ENCODE measurements around the gene SLC39A11. TPM values are rescaled to one million over a fixed set of nuclear protein-coding genes. Genes with fewer than 3 reads are reported as not detected.

The SLC39A11 gene
- total RNA-seq, 1 experiment from 2014 or later: 7.6 TPM

GRCh38 chr17:72635034-72635635 is 457.4 kb downstream of the SLC39A11 start:
- DNase-seq (ENCODE audit: low read depth): no peak

- no peak for DNase-seq (ENCODE audit: low read depth)
Measured at GRCh38 chr17:72634621-72635020, 457.9 kb downstream of the SLC39A11 start.

GRCh38 chr17:72631949-72632684 is 460.4 kb downstream of the SLC39A11 start:
- no peak for DNase-seq (ENCODE audit: low read depth)

- DNase-seq (ENCODE audit: low read depth): no peak
Measured at GRCh38 chr17:72631568-72631948, 460.9 kb downstream of the SLC39A11 start.

- DNase-seq (ENCODE audit: low read depth): no peak
Measured at GRCh38 chr17:72624652-72625051, 467.8 kb downstream of the SLC39A11 start.

GRCh38 chr17:72624226-72624625 is 468.3 kb downstream of the SLC39A11 start:
- DNase-seq (ENCODE audit: low read depth): no peak

GRCh38 chr17:72622661-72623433 is 469.6 kb downstream of the SLC39A11 start:
- DNase-seq (ENCODE audit: low read depth): peak; percentile 35

- DNase-seq (ENCODE audit: low read depth): no peak
Measured at GRCh38 chr17:72619976-72620650, 472.4 kb downstream of the SLC39A11 start.

- no peak for DNase-seq (ENCODE audit: low read depth)
Measured at GRCh38 chr17:72618001-72618509, 474.4 kb downstream of the SLC39A11 start.

- DNase-seq (ENCODE audit: low read depth): no peak
Measured at GRCh38 chr17:72617557-72617956, 474.9 kb downstream of the SLC39A11 start.

- no peak for DNase-seq (ENCODE audit: low read depth)
Measured at GRCh38 chr17:72616447-72616846, 476.0 kb downstream of the SLC39A11 start.

- DNase-seq (ENCODE audit: low read depth): no peak
Measured at GRCh38 chr17:72615627-72615991, 476.9 kb downstream of the SLC39A11 start.

GRCh38 chr17:72614871-72615626 is 477.4 kb downstream of the SLC39A11 start:
- no peak for DNase-seq (ENCODE audit: low read depth)

- DNase-seq (ENCODE audit: low read depth): no peak
Measured at GRCh38 chr17:72614476-72614870, 478.0 kb downstream of the SLC39A11 start.

GRCh38 chr17:72613806-72614292 is 478.6 kb downstream of the SLC39A11 start:
- DNase-seq (ENCODE audit: low read depth): peak; percentile 67

- peak; percentile 41 for DNase-seq (ENCODE audit: low read depth)
Measured at GRCh38 chr17:72613396-72613795, 479.1 kb downstream of the SLC39A11 start.

- DNase-seq (ENCODE audit: low read depth): no peak
Measured at GRCh38 chr17:72611172-72611571, 481.3 kb downstream of the SLC39A11 start.

GRCh38 chr17:72609501-72609900 is 483.0 kb downstream of the SLC39A11 start:
- DNase-seq (ENCODE audit: low read depth): peak; percentile 70

- DNase-seq (ENCODE audit: low read depth): no peak
Measured at GRCh38 chr17:72608436-72608835, 484.1 kb downstream of the SLC39A11 start.

- no peak for DNase-seq (ENCODE audit: low read depth)
Measured at GRCh38 chr17:72606656-72607055, 485.8 kb downstream of the SLC39A11 start.

GRCh38 chr17:72605543-72605942 is 486.9 kb downstream of the SLC39A11 start:
- no peak for DNase-seq (ENCODE audit: low read depth)
